Neutrophil (primary cell): ENCODE data around the gene TSPAN15.

Experiments
- H3K27ac ChIP-seq: fragments of 200-600 bp; sonication (generic); 2 replicates; pipeline ENCODE4 v1.5.1; 2016; ENCODE audit warnings: mild to moderate bottlenecking, moderate library complexity
- H3K27me3 ChIP-seq: fragments of 200-600 bp; sonication (generic); 2 replicates; pipeline ENCODE4 v1.6.0; 2016; ENCODE audit warnings: mild to moderate bottlenecking
- H3K36me3 ChIP-seq: fragments of 200-600 bp; sonication (generic); 2 replicates; pipeline ENCODE4 v1.5.1; 2017
- H3K4me1 ChIP-seq, 2 experiments: fragments of 200-600 bp in 1 of 2; sonication (generic) in 1 of 2; 1 replicate in 1 of 2; 2 replicates in 1 of 2; pipeline versions ENCODE4 v1.5.1 to v1.6.1; 2013 to 2016; ENCODE audit warnings: low read depth in 1 of 2, low read length in 1 of 2, mild to moderate bottlenecking in 1 of 2, moderate library complexity in 1 of 2; ENCODE audit not compliant: control insufficient read depth in 1 of 2, insufficient read depth in 1 of 2
- H3K4me3 ChIP-seq, 2 experiments: fragments of 200-600 bp in 1 of 2; sonication (generic) in 1 of 2; 1 replicate in 1 of 2; 2 replicates in 1 of 2; pipeline ENCODE4 v1.5.1; 2013 to 2016; ENCODE audit warnings: low read depth in 1 of 2, low read length in 1 of 2, mild to moderate bottlenecking in 1 of 2, moderate library complexity in 1 of 2
- H3K9me3 ChIP-seq: fragments of 200-600 bp; sonication (generic); 2 replicates; pipeline ENCODE4 v1.5.1; 2016
- TF ChIP-seq, protein P1 (sequence below): fragments of 200-600 bp; sonication (generic); IDR thresholded peaks from 2 replicates; pipeline ENCODE4 v1.5.1; 2016; ENCODE audit warnings: antibody characterized with exemption

The TSPAN15 gene

DNA sequence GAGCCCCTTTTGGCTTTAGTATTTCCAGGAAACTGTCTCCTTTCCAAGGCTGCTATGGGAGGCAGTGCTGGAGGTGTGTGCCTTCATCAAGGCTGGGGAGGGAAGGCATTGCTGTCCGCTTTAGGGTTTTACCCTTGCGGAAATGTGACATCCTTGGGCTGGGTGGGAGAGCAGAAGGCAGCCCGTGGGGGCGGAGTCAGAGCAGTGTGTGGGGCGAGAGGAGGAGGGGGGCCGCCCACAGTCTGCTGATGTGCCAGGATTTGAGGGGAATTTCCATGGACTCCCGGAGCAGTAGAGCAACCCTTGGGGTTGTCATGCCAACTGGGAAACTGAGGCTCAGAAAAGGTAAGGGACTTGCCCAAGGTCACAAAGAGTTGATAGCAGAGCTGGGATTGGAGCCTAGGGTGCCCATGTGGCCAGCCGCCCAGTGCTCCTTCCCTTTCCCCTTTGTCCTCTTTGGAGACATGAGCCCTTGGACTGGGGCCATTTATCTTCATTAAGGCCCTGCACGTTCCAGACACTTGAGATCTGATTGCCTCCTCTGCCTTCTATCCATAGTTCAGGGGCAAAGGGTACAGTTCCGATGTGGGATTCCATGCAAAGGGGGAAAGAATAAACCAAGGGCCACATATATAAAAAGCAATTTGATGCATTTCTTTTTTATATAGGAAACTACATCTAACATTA, 22.2 kb downstream of the TSPAN15 start:
- no peaks in the 10 kb centered on the region for H3K36me3 ChIP-seq
- no peaks in the 10 kb centered on the region for H3K9me3 ChIP-seq
- TF ChIP-seq, protein P1, sequence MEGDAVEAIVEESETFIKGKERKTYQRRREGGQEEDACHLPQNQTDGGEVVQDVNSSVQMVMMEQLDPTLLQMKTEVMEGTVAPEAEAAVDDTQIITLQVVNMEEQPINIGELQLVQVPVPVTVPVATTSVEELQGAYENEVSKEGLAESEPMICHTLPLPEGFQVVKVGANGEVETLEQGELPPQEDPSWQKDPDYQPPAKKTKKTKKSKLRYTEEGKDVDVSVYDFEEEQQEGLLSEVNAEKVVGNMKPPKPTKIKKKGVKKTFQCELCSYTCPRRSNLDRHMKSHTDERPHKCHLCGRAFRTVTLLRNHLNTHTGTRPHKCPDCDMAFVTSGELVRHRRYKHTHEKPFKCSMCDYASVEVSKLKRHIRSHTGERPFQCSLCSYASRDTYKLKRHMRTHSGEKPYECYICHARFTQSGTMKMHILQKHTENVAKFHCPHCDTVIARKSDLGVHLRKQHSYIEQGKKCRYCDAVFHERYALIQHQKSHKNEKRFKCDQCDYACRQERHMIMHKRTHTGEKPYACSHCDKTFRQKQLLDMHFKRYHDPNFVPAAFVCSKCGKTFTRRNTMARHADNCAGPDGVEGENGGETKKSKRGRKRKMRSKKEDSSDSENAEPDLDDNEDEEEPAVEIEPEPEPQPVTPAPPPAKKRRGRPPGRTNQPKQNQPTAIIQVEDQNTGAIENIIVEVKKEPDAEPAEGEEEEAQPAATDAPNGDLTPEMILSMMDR, result no peak
- H3K27me3 ChIP-seq, result no peaks in the 10 kb centered on the region
- H3K4me1 ChIP-seq, result peaks cover 14 to 22% of the 10 kb centered on the region in 2 experiments
- no peak overlapping the region for H3K27ac ChIP-seq
- no peak overlapping the region for H3K4me3 ChIP-seq

DNA sequence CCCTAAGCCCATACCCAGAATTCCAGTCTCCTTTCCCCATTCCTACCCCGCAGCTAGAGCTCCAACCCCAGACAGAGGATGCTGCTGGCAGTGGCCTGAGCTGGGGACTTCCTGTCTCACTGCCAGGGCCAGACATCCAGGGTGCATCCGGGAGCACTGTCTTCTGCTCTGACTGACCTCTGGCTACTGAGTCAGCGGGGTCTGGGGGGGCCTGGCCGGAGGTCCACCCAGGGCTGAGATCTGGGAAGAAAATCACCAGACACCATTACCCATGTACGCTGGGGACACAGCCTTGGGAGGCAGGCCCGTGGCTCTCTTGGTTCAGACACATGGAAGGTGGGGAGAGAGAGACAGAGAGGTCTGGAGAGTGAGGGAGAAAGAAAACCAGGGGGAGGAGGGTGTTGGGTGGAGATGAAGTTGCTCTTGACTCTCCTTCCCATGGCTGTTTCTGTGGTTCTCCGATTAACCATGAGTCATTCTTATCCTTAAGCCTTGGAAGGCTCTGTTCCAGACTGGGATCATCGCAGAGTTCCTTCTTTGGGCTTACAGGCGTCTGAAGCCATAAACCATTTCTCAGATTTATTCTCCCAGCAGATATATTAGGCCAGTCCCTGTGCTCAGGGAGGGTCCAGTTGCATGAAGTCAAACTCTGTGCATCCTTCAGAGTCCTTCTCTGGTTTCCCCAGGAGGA, 23.6 kb downstream of the TSPAN15 start:
- TF ChIP-seq, protein P1, result no peak
- no peaks in the 10 kb centered on the region for H3K9me3 ChIP-seq
- no peaks in the 10 kb centered on the region for H3K27me3 ChIP-seq
- H3K27ac ChIP-seq, result no peak overlapping the region
- H3K4me3 ChIP-seq, result no peak overlapping the region
- H3K36me3 ChIP-seq, result no peaks in the 10 kb centered on the region
- peaks cover 14 to 18% of the 10 kb centered on the region in 2 experiments for H3K4me1 ChIP-seq

DNA sequence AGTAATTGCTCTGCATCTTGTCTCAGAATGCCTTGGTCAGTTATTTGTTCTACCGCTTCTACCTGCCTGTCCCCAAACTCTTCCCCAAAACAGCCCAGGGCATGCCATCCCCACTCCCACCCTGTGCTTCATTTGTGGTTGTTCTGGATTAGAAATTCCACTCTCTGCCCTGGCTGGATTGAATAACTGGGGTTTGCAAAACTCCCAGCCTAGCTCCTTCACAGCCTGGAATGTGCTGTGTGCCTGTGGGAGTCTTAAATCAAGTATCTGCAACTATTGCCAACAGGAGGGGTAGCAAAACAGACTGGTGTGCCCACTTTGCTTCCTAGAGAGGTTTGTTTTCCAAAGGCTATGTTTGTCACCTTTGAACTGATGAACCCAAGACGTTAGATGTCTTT, 24.2 kb downstream of the TSPAN15 start:
- Histone ChIP-seq H3K36me3 (no peaks in the 10 kb centered on the region), H3K27ac (no peak overlapping the region), H3K4me1 (peaks cover 14 to 20% of the 10 kb centered on the region in 2 experiments), H3K27me3 (no peaks in the 10 kb centered on the region), H3K9me3 (no peaks in the 10 kb centered on the region), H3K4me3 (no peak overlapping the region)
- TF ChIP-seq, protein P1, result no peak

DNA sequence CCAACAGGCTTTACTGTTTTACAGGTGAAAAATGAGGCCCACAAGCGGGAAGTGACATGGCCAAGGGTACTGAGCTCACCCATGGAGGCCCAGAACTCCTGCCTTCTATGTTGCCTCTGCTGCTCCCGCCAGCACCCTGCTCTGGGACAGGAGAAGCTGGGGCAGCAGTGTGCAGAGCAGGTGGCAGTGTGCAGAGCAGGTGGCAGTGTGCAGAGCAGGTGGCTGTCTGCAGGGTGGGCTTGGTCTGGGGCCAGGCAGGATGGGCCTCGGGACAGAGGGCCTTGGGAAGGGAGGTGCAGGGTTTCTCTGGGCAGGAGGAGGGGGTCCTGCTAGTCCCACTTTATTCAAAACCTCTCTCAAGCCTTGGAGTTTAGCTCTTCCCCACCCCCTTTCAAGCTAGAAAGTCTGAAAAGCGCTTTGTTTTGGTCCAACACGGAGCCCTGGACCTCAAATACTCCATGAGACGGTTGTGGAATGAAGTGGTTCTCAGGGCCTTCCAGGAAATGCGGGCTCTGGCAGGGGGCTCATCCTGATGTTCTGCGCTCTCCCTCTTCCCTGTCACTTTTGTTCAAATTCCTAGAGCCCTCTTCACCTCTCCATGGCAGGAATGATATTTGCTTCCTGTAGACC, 26.8 kb downstream of the TSPAN15 start:
- H3K27me3 ChIP-seq, result no peaks in the 10 kb centered on the region
- H3K36me3 ChIP-seq, result no peaks in the 10 kb centered on the region
- H3K9me3 ChIP-seq, result no peaks in the 10 kb centered on the region
- no peak overlapping the region for H3K27ac ChIP-seq
- TF ChIP-seq, protein P1, result no peak
- no peak overlapping the region for H3K4me3 ChIP-seq
- peaks cover 5 to 10% of the 10 kb centered on the region in 2 experiments for H3K4me1 ChIP-seq

DNA sequence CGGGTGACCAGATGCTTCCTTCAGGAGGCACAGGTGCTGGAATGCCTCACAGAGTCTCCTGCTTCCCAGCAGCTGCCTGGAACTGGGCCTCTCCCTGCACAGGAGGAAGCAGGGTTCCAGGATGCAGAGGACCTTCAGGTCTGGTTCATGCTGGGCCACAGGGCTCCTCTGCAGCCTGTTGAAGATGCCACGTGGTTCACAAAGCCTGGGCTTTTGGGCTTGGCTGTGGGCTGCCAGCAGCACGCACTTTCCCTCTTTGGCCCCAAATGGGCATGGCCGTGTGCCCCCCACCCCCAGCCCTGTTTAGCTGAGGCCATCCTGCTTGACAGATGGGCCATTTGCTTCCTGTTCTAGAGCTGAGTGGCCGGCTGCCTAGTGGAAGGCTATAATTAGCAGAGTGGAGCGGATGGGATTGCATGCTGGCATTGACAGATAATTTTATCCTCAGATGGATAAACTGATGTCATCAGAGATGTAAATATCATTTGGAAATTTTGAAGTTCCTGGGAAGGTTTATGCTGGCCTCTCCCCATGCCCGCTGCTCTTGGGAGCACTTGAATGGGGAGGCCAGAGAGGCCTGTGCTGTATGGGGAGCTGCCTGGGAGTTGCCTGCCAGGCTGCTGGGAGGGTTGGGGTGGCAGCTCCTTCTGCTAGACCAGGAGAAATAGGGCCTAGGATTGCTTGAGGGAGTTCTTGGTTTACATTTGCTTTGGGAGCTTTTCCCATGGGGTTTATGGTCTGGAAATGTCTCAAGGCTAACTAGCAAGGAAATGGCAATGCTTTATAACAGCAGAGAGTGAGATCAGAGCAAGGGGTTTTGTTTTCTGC, 28.2 kb downstream of the TSPAN15 start:
- TF ChIP-seq, protein P1, result no peak
- H3K9me3 ChIP-seq, result no peaks in the 10 kb centered on the region
- H3K4me1 ChIP-seq, result peaks cover 0 to 5% of the 10 kb centered on the region in 2 experiments
- no peaks in the 10 kb centered on the region for H3K27me3 ChIP-seq
- H3K4me3 ChIP-seq, result no peak overlapping the region
- no peaks in the 10 kb centered on the region for H3K36me3 ChIP-seq
- no peak overlapping the region for H3K27ac ChIP-seq
